ENCODE data around the gene IFNG-AS1.

GRCh38 chr12:68034567-68034966 is 45.3 kb downstream of the IFNG-AS1 start:
- TF ChIP-seq POLR2A (IDR thresholded peaks at IDR 0.05) (no peak), POLR2AphosphoS5 (IDR thresholded peaks at IDR 0.05) (no peak)
- TF ChIP-seq, protein P1, sequence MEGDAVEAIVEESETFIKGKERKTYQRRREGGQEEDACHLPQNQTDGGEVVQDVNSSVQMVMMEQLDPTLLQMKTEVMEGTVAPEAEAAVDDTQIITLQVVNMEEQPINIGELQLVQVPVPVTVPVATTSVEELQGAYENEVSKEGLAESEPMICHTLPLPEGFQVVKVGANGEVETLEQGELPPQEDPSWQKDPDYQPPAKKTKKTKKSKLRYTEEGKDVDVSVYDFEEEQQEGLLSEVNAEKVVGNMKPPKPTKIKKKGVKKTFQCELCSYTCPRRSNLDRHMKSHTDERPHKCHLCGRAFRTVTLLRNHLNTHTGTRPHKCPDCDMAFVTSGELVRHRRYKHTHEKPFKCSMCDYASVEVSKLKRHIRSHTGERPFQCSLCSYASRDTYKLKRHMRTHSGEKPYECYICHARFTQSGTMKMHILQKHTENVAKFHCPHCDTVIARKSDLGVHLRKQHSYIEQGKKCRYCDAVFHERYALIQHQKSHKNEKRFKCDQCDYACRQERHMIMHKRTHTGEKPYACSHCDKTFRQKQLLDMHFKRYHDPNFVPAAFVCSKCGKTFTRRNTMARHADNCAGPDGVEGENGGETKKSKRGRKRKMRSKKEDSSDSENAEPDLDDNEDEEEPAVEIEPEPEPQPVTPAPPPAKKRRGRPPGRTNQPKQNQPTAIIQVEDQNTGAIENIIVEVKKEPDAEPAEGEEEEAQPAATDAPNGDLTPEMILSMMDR (IDR thresholded peaks at IDR 0.05): no peak
